Measurements from ENCODE around the gene SESN1. TPM values are rescaled to one million over a fixed set of nuclear protein-coding genes. Genes with fewer than 3 reads are reported as not detected.

SESN1 gene
- polyA plus RNA-seq, 3 donors: 1.8 to 21.0 (median 3.1) TPM

DNA sequence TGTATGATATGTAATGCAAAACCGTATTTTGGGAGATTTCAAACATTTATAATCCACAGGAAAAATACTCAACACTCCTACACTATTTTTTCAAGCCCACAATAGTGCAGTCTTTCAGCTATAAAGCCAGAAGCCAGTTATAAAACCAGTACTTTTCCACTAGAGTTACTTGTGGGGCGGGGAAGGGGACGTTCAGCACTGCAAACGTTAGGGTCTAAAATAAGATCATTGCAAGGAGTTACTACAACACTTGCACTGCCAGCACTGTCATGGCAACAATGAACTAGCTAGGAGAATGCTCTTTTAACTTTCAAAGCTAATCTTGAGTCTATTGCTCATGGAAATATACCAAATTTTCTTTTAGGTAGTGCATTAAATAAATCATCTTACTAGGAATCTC lies 14.7 kb downstream of the SESN1 start:
- intact Hi-C loops (cut with micrococcal nuclease): loop anchor here in 1 of 2 donors (10.0 kb wide), 1 partner anchor 65 kb away; no protein-coding TSS in a partner anchor

DNA sequence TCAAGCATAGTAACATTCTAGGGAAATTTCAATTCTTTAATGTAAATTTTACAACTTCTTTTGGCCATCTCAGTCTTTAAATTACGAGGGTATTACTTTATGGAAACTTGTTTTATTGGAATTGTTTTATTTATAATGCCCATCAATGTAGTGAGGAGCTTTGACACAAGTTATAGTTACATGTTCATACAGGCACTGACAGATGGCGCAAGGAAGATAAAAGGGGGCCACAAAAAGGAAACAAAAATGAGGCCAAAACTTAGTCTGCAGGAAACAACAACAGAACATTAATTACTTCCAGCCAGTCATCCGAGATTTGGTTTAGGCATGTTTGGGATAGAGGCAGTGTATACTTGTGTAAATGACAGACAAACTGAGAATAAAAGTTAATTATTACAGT lies 18.3 kb downstream of the SESN1 start:
- Histone ChIP-seq H3K4me1 (ENCODE audit: control insufficient read depth in 1 of 2, insufficient read depth in 2 of 2, low read length in 2 of 2) (peaks cover 2 to 10% of the 10 kb centered on the region in 2 donors), H2AFZ (ENCODE audit: insufficient read depth, low read depth, low read length, poor library complexity, severe bottlenecking) (no peak overlapping the region), H3K9ac (ENCODE audit: insufficient read depth, low read length, poor library complexity, severe bottlenecking) (no peak overlapping the region), H3K36me3 (replicated peaks in 1 of 2; ENCODE audit: control insufficient read depth in 1 of 2, insufficient read depth in 2 of 2, low read length in 2 of 2) (no peaks in the 10 kb centered on the region), H4K20me1 (ENCODE audit: insufficient read depth, low read length) (peaks cover 12% of the 10 kb centered on the region), H3K9me3 (replicated peaks in 1 of 2; ENCODE audit: control insufficient read depth in 1 of 2, insufficient read depth in 1 of 2, low read length in 2 of 2) (no peaks in the 10 kb centered on the region), H3K4me2 (replicated peaks; ENCODE audit: extremely low read depth, low read length, poor library complexity, severe bottlenecking) (no peak overlapping the region), H3K27ac (ENCODE audit: low read depth in 1 of 2, low read length in 2 of 2) (no peak overlapping the region), H3K79me2 (ENCODE audit: insufficient read depth, low read length) (no peaks in the 10 kb centered on the region), H3K4me3 (replicated peaks in 1 of 3; ENCODE audit: low read depth in 2 of 3, low read length in 3 of 3) (no peak overlapping the region), H3K27me3 (ENCODE audit: control insufficient read depth in 2 of 2, insufficient read depth in 2 of 2, low read length in 2 of 2) (no peaks in the 10 kb centered on the region)
- Mint-ChIP-seq H3K27ac (no peak overlapping the region), H3K9me3 (no peaks in the 10 kb centered on the region), H3K27me3 (ENCODE audit: low read depth in 3 of 3) (no peaks in the 10 kb centered on the region), H3K4me3 (no peak overlapping the region), H3K4me1 (peaks cover 16% of the 10 kb centered on the region), H3K36me3 (peaks cover 4 to 6% of the 10 kb centered on the region in 2 donors)
- DNase-seq: no peak
- WGBS (ENCODE audit: insufficient coverage): no CpG with 5 or more reads among the region's 3 CpGs
- intact Hi-C loops (cut with micrococcal nuclease): loop anchor here in 1 of 2 donors (10.0 kb wide), 1 partner anchor 62 kb away; no protein-coding TSS in a partner anchor
- TF ChIP-seq, protein P1, sequence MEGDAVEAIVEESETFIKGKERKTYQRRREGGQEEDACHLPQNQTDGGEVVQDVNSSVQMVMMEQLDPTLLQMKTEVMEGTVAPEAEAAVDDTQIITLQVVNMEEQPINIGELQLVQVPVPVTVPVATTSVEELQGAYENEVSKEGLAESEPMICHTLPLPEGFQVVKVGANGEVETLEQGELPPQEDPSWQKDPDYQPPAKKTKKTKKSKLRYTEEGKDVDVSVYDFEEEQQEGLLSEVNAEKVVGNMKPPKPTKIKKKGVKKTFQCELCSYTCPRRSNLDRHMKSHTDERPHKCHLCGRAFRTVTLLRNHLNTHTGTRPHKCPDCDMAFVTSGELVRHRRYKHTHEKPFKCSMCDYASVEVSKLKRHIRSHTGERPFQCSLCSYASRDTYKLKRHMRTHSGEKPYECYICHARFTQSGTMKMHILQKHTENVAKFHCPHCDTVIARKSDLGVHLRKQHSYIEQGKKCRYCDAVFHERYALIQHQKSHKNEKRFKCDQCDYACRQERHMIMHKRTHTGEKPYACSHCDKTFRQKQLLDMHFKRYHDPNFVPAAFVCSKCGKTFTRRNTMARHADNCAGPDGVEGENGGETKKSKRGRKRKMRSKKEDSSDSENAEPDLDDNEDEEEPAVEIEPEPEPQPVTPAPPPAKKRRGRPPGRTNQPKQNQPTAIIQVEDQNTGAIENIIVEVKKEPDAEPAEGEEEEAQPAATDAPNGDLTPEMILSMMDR (IDR thresholded peaks at IDR 0.05): no peak

More for the DNA sequence above, 14.7 kb downstream of the SESN1 start:
- Mint-ChIP-seq H3K9me3 (no peaks in the 10 kb centered on the region), H3K4me1 (peaks cover 13% of the 10 kb centered on the region), H3K4me3 (no peak overlapping the region), H3K27me3 (ENCODE audit: low read depth in 3 of 3) (no peaks in the 10 kb centered on the region), H3K27ac (peak overlapping the region in 2 of 7 donors; percentile 13 to 45), H3K36me3 (peaks cover 11 to 12% of the 10 kb centered on the region in 2 donors)
- TF ChIP-seq, protein P1 (IDR thresholded peaks at IDR 0.05): no peak
- H3K4me3 ChIP-seq (replicated peaks in 1 of 3; ENCODE audit: low read depth in 2 of 3, low read length in 3 of 3): no peak overlapping the region
- no peak overlapping the region for H2AFZ ChIP-seq (ENCODE audit: insufficient read depth, low read depth, low read length, poor library complexity, severe bottlenecking)
- H3K9me3 ChIP-seq (replicated peaks in 1 of 2; ENCODE audit: control insufficient read depth in 1 of 2, insufficient read depth in 1 of 2, low read length in 2 of 2): no peaks in the 10 kb centered on the region
- no peak overlapping the region for H3K9ac ChIP-seq (ENCODE audit: insufficient read depth, low read length, poor library complexity, severe bottlenecking)
- peaks cover 0 to 7% of the 10 kb centered on the region in 2 donors for H3K4me1 ChIP-seq (ENCODE audit: control insufficient read depth in 1 of 2, insufficient read depth in 2 of 2, low read length in 2 of 2)
- no CpG with 5 or more reads among the region's 4 CpGs for WGBS (ENCODE audit: insufficient coverage)
- H3K27me3 ChIP-seq (ENCODE audit: control insufficient read depth in 2 of 2, insufficient read depth in 2 of 2, low read length in 2 of 2): no peaks in the 10 kb centered on the region
- peaks cover 17% of the 10 kb centered on the region for H4K20me1 ChIP-seq (ENCODE audit: insufficient read depth, low read length)
- H3K36me3 ChIP-seq (replicated peaks in 1 of 2; ENCODE audit: control insufficient read depth in 1 of 2, insufficient read depth in 2 of 2, low read length in 2 of 2): peaks cover 0 to 2% of the 10 kb centered on the region in 2 donors
- H3K79me2 ChIP-seq (ENCODE audit: insufficient read depth, low read length): peaks cover 2% of the 10 kb centered on the region
- DNase-seq: no peak
- H3K27ac ChIP-seq (ENCODE audit: low read depth in 1 of 2, low read length in 2 of 2): no peak overlapping the region
- H3K4me2 ChIP-seq (replicated peaks; ENCODE audit: extremely low read depth, low read length, poor library complexity, severe bottlenecking): no peak overlapping the region
